HEK293 (cell line): Measurements from ENCODE around the gene RPS21.

Experiments
- CTCF ChIP-seq: fragments of 450-650 bp; formaldehyde crosslinking; IDR thresholded peaks from 2 replicates; pipeline ENCODE4 v1.5.1; 2016; ENCODE audit warnings: missing biosample characterization, missing genetic modification characterization
- GLI4 ChIP-seq: fragments of 450-650 bp; formaldehyde crosslinking; IDR thresholded peaks from 2 replicates; pipeline ENCODE4 v1.5.1; 2016; ENCODE audit warnings: missing biosample characterization, missing genetic modification characterization
- ZBTB26 ChIP-seq: fragments of 450-650 bp; formaldehyde crosslinking; optimal IDR thresholded peaks from 2 replicates; pipeline ENCODE3; 2016; ENCODE audit warnings: missing biosample characterization, mild to moderate bottlenecking, missing genetic modification characterization
- ZNF16 ChIP-seq: fragments of 450-650 bp; formaldehyde crosslinking; IDR thresholded peaks from 2 replicates; pipeline ENCODE4 v1.5.1; 2016; ENCODE audit warnings: low read depth, missing biosample characterization, missing genetic modification characterization
- ZNF266 ChIP-seq: fragments of 450-650 bp; formaldehyde crosslinking; IDR thresholded peaks from 2 replicates; pipeline ENCODE4 v1.5.1; 2016; ENCODE audit warnings: missing biosample characterization, missing genetic modification characterization, low read depth
- ZNF747 ChIP-seq: fragments of 450-650 bp; formaldehyde crosslinking; IDR thresholded peaks from 2 replicates; pipeline ENCODE4 v1.5.1; 2016; ENCODE audit warnings: missing biosample characterization, missing genetic modification characterization

- TF ChIP-seq ZNF16 (tag by site-specific recombination) (no peak), GLI4 (tag by site-specific recombination) (no peak), ZBTB26 (tag by site-specific recombination) (no peak), CTCF (tag by site-specific recombination) (no peak), ZNF747 (no peak), ZNF266 (tag by site-specific recombination) (no peak)
These were observed 32.0 kb upstream of the RPS21 start for GRCh38 chr20:62354811-62355341.
